ENCODE data around the gene ADAM33.

The ADAM33 gene

DNA sequence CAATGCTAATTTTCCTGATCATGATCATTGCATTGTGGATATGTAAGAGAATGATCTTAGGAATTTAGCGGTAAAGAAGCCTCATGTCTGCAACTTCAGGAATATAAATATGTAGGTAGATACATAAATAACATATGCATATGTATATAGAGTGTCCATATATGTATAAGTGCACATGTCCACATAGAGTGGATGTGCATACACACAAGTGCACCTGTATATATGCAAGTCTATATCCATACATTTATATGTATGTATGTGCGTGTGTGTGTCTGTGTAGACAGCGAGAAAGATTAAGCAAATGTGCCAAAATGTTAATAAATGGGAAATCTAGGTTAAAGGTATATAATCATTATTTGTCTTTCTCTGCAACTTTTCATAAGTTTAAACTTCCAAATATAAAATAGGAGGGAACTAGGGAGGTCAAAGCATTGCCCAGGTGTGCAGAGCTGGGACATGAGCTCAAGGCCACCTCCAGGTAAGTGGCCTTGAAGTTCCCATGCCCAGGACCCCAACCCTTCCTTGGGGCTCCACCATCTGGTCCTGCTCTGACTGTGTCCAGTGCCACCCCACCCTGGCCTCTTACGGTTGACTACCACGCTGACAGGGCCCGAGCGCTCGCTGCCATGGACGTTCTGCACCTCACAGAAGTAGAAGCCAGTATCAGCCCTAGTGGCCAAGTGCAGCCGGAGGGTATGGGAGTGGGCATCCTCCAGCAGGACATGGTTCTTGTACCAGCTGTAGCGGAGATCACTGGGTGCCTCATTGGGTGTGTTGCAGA, 21.0 kb upstream of the ADAM33 start:
- no peak overlapping the region for H3K27ac ChIP-seq (ENCODE audit: low read depth, low read length)
- no peaks in the 10 kb centered on the region for H3K9me3 ChIP-seq (ENCODE audit: insufficient read depth, low read length)
- TF ChIP-seq EZH2phosphoT487 (conservative IDR thresholded peaks at IDR 0.05; ENCODE audit: low read length), result no peak
- TF ChIP-seq, protein P1, sequence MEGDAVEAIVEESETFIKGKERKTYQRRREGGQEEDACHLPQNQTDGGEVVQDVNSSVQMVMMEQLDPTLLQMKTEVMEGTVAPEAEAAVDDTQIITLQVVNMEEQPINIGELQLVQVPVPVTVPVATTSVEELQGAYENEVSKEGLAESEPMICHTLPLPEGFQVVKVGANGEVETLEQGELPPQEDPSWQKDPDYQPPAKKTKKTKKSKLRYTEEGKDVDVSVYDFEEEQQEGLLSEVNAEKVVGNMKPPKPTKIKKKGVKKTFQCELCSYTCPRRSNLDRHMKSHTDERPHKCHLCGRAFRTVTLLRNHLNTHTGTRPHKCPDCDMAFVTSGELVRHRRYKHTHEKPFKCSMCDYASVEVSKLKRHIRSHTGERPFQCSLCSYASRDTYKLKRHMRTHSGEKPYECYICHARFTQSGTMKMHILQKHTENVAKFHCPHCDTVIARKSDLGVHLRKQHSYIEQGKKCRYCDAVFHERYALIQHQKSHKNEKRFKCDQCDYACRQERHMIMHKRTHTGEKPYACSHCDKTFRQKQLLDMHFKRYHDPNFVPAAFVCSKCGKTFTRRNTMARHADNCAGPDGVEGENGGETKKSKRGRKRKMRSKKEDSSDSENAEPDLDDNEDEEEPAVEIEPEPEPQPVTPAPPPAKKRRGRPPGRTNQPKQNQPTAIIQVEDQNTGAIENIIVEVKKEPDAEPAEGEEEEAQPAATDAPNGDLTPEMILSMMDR (IDR thresholded peaks at IDR 0.05; ENCODE audit: insufficient read depth, low read length, poor library complexity, severe bottlenecking), result no peak
- H3K27me3 ChIP-seq (ENCODE audit: low read length), result no peaks in the 10 kb centered on the region
- H3K4me3 ChIP-seq (ENCODE audit: insufficient read depth, low read length, poor library complexity, severe bottlenecking), result no peak overlapping the region
- H3K4me2 ChIP-seq (ENCODE audit: low read depth, low read length, poor library complexity, severe bottlenecking), result no peak overlapping the region
- H3K9ac ChIP-seq (ENCODE audit: low read length), result no peak overlapping the region
- H3K79me2 ChIP-seq (ENCODE audit: insufficient read depth, low read length), result no peaks in the 10 kb centered on the region
- H3K9me2 ChIP-seq (replicated peaks; ENCODE audit: insufficient read depth, low read length), result no peaks in the 10 kb centered on the region
- H2AFZ ChIP-seq (ENCODE audit: low read depth, low read length, severe bottlenecking), result no peak overlapping the region
- H4K20me1 ChIP-seq (ENCODE audit: low read depth, low read length), result no peaks in the 10 kb centered on the region
- no peaks in the 10 kb centered on the region for H3K36me3 ChIP-seq (ENCODE audit: low read length)
- H3F3A ChIP-seq (ENCODE audit: insufficient read depth), result no peaks in the 10 kb centered on the region

DNA sequence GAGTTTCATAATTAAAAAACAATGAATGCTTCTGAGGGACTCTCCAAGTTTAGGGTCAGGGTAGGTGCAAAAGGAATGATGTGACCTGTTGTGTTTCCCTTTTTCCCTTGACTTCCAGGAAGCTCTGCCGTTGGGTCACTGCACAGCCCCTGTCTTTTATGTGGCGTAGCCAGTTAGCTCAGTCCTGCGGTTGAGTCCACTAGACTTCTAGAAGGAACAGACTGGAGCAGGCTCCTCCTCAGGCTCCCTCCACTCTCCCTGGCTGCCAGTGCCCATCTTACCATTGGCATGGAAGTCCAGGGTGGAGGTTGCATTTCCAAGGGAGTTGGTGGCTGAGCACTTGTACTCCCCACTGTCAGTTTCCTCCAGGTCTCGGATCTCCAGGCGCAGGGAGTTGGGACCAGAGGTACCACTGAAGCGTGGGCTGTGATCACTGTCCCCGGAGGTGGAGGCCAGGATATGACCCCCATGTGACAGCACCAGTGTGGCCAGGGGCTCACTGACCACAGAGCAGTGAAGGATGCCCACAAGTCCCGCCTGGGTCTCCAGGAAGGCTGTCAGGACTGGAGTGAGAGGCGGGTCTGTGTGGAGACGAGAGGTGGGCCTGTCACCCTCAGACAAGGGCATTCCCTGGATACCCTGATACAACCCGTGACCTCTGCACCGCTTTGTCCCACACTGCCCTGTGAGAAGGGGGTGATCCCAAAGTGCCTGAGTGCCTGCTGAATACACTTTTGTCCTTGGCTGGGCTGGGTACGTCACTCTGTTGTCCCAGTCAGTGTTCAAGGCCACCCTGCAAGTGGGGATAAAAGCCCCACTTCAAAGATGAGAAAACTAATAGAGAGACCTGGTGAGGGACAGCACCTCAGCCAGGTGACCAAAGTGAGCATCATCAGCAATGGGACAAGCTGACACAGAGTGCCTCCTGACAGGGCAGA, 19.5 kb upstream of the ADAM33 start:
- no peaks in the 10 kb centered on the region for H3F3A ChIP-seq (ENCODE audit: insufficient read depth)
- no peaks in the 10 kb centered on the region for H4K20me1 ChIP-seq (ENCODE audit: low read depth, low read length)

DNA sequence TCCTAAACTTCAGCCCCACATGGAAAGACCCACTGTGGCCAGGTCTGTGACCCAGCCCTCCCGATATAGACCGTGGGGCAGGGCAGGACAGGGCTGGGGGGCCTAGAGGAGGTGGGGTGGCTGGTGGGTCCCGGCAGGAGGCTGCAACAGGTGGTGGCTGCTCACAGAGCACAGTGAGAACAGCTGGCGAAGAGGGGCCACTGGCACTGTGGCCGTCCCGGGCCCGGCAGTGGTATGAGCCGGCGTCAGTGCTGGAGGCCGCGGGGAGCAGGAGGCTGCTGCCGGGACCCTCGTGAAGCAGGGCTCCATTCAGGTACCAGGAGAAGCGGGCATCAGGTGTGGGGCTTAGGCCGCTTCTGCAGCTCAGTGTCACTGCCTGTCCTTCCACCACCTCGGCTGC, 17.2 kb upstream of the ADAM33 start:
- TF ChIP-seq, protein P1 (IDR thresholded peaks at IDR 0.05; ENCODE audit: insufficient read depth, low read length, poor library complexity, severe bottlenecking), result no peak
- TF ChIP-seq EZH2phosphoT487 (conservative IDR thresholded peaks at IDR 0.05; ENCODE audit: low read length), result no peak
- H3F3A ChIP-seq (ENCODE audit: insufficient read depth), result no peaks in the 10 kb centered on the region
- H3K27ac ChIP-seq (ENCODE audit: low read depth, low read length), result no peak overlapping the region
- no peaks in the 10 kb centered on the region for H4K20me1 ChIP-seq (ENCODE audit: low read depth, low read length)
- no peaks in the 10 kb centered on the region for H3K36me3 ChIP-seq (ENCODE audit: low read length)
- no peaks in the 10 kb centered on the region for H3K79me2 ChIP-seq (ENCODE audit: insufficient read depth, low read length)
- H3K4me3 ChIP-seq (ENCODE audit: insufficient read depth, low read length, poor library complexity, severe bottlenecking), result no peak overlapping the region
- no peak overlapping the region for H3K4me2 ChIP-seq (ENCODE audit: low read depth, low read length, poor library complexity, severe bottlenecking)
- H3K9me3 ChIP-seq (ENCODE audit: insufficient read depth, low read length), result no peaks in the 10 kb centered on the region
- H3K27me3 ChIP-seq (ENCODE audit: low read length), result no peaks in the 10 kb centered on the region
- no peaks in the 10 kb centered on the region for H3K9me2 ChIP-seq (replicated peaks; ENCODE audit: insufficient read depth, low read length)
- no peak overlapping the region for H3K9ac ChIP-seq (ENCODE audit: low read length)
- no peak overlapping the region for H2AFZ ChIP-seq (ENCODE audit: low read depth, low read length, severe bottlenecking)

More for the DNA sequence above, 19.5 kb upstream of the ADAM33 start:
- Histone ChIP-seq H3K4me2 (ENCODE audit: low read depth, low read length, poor library complexity, severe bottlenecking) (no peak overlapping the region), H3K9ac (ENCODE audit: low read length) (no peak overlapping the region), H3K9me2 (replicated peaks; ENCODE audit: insufficient read depth, low read length) (no peaks in the 10 kb centered on the region), H3K9me3 (ENCODE audit: insufficient read depth, low read length) (no peaks in the 10 kb centered on the region), H3K36me3 (ENCODE audit: low read length) (no peaks in the 10 kb centered on the region), H3K27me3 (ENCODE audit: low read length) (no peaks in the 10 kb centered on the region), H3K4me3 (ENCODE audit: insufficient read depth, low read length, poor library complexity, severe bottlenecking) (no peak overlapping the region), H3K79me2 (ENCODE audit: insufficient read depth, low read length) (no peaks in the 10 kb centered on the region), H2AFZ (ENCODE audit: low read depth, low read length, severe bottlenecking) (no peak overlapping the region), H3K27ac (ENCODE audit: low read depth, low read length) (no peak overlapping the region)
- TF ChIP-seq EZH2phosphoT487 (conservative IDR thresholded peaks at IDR 0.05; ENCODE audit: low read length), result no peak
- TF ChIP-seq, protein P1 (IDR thresholded peaks at IDR 0.05; ENCODE audit: insufficient read depth, low read length, poor library complexity, severe bottlenecking), result no peak
